Measurements from ENCODE around the gene HADHB.
"Not testable (repeated sequence)": the region's sequence is repeated elsewhere in the genome, so short reads cannot be mapped to it uniquely, and the experiment has no call there.

HADHB gene

DNA sequence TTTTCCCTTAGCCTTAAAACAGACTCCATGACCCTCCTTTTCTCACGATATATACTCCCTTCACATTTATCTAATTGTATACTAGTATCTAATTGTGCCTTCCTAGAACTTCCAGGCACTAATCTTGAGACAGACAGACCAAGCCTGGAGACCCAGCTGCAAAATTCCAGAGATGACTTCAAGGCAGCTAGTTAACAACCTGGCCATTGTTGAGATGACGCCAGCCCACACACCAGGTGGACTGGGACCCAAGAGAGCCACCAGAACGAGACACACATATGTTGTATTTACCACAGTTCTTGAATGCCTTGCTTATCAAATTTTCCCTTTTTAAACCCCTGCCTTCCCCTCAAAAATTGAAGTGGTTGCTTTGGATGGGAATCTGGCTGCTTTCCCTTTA, 52.3 kb downstream of the HADHB start:
- no peak for DNase-seq (ENCODE audit: low spot score)

DNA sequence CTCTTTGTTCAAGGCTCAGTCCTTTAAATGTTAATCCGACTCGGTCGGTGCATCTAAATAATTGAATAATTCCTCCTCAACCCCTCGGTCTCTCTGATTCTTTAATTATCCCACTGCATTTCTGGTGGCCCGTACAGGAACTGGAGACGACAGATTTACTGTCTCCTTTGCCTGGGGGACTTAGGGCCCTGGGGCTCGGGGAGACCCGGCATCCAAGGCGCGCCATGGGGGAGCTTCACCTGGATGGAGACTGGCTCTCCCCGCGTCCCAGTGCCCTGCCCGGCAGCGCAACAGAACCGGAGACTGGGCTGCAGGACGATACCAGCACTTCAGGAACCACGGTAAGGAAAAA, 53.5 kb downstream of the HADHB start:
- DNase-seq (ENCODE audit: low spot score), result no peak

DNA sequence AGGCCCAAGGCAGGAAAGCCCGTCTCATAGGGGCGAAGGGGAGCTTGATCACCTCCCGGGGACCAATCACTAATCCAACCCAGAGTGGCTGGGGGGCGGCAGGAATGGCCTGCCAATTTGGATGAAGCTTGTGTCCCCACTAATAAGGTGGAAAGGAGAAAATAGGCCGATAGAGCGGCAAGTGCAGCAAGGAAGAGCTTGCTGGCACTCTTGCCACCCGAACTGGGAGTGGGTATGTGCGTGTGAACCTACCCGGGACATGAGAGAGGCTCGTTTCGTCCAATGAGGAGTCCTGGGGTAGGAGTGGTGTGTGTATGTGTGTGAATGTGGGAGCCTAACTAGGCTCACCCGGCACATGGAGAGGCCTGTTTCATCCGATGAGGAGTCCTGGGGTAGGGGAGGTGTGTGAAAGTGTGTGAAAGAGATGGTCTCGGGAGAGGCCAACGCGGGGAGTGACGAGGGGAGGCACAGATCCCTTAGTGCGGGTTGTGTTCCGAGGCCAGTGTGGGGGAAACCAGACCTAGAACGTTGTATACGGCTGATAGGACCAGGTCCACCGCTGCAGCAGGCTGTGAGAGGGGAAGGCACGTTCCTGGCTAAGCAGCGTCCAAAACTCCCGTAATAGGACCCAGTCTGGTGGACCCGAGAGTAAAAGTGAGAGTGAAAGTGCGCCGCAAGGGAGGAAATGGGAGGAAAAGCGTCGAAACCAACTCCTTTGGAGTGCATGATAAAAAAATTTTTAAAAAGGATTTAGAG, 54.1 kb downstream of the HADHB start:
- peak; percentile 41 for DNase-seq (ENCODE audit: low spot score)

DNA sequence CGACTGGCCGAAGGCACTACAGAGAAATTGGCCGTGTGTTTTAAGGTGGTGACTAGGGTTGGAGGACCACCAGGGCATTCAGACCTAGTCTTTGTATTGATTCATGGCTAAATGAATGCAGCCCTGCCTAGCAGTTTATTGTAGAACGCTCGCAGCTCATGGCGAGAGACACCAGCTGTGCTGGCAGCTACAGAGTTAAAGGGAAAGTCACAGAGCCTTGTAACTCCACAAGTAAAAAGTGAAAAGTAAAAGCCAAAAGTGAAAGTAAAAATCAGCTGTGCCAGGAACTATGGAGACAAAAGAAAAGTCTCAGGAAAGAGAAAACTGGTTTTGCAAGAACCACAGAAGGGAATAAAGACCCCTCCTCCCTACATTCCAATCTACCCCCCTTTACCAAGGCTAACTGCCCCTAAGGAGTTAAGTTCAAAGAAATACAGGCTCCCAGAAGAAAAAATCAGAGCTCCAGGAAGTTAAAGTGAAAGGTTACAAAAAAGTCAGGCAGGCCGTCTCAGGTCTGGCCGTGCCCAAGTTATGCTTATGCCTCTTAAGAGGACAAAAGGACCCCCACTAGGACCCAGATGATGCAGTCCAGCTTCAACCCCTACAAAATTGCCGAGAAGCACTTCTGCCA, 54.8 kb downstream of the HADHB start:
- peak; percentile 30 for DNase-seq (ENCODE audit: low spot score)

DNA sequence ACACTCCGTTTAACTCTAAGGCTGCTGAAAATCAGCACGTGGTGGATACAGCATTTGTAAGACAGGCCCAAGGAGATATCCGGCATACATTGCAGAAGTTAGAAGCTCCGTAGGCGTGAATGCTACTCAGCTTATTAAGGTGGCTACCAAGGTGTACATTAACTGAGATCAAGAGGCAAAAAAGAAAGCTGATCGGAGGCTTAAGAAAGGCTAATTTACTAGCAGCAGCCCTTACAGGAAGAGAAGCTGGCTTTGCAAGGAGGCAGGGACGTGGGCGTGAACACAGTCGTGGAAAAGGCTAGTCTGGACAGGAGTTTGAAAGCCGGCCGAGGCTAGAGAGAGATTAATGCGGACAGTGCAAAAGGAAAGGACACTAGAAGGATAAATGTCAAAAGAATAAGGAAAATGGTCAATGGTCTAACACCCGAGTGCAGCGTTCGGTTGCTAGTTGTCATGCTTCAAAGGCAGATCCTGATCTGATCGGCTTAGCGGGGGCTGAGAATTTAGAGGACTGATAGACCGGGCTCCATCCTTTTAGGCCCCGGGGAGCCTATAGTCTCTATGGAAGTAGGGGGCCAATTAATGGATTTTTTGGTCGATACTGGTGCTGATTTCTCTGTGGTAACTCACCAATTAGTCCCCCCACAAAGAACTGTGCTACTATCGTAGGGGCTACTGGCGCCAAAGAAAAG, 55.6 kb downstream of the HADHB start:
- DNase-seq (ENCODE audit: low spot score), result no peak

DNA sequence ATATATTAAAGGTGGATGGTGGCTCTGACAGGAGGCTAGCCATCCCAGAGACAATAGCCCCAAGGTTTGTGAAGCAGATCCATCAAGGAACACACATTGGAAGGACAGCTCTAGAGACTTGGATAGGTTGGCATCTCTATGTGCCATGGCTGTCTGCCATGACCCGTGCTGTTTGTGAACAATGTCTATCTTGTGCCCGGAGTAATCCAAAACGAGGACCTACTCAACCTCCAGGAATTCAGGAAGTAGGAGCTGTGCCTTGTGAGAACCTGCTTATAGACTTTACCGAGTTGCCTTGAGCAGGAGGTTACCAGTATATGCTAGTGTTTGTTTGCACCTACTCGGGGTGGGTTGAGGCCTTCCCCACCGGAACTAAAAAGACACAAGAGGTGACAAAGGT, 58.1 kb downstream of the HADHB start:
- no peak for DNase-seq (ENCODE audit: low spot score)

DNA sequence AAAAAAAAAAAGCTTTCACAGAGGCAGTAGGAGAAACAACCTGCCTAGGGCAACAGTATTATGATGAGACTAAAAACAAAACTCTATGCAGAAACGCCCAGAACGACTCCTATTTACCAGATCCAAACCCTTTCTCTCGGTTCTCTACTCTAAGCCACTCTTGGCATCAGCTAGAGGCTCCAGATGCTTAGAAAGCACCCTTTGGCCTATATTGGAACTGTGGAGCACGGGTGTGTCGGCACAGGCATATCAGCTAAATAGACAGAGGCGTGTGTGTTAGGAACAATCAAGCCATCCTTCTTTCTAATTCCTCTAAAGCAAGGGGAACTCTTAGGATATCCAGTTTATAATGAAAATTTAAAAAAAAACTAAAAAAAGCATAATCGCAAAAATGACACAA, 60.4 kb downstream of the HADHB start:
- DNase-seq (ENCODE audit: low spot score), result not testable (repeated sequence)

DNA sequence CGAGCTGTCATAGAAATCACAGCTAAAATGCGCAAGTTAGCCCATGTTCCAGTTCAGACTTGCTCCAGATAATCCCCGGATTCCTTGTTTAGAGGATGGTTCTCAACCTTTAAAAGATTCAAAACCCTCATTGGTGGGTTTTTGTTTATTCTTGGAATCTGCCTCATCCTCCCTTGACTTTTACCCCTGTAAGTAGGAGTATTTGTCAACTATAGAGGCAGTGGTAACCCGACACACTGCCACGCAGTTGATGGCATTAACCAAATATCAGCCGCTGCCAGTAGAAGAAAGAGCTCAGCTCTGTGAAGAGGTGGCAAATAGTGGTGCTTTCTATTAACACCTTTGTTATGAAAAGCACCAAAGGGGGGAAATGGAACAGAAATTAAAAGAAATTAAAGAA, 60.8 kb downstream of the HADHB start:
- DNase-seq (ENCODE audit: low spot score), result no peak

DNA sequence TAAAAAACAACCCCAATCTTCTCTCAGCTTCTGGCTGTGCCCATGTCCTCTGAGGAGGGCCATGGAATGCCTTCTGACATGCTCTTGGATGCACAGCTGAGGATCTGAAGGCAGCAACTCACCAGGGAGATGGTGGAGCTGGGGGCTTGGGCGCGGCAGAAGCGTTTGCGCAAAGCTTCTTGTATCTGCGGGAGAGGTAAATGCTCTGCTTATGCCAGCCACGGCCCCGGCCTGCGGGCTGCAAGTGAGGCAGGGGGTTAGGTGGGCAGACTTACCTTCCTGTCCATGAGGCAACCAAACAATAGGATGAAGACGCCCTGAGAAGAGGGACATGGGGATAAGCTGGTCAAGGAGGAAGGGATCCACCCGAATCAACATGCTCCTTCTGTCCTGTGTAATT, 65.2 kb downstream of the HADHB start:
- no peak for DNase-seq (ENCODE audit: low spot score)

DNA sequence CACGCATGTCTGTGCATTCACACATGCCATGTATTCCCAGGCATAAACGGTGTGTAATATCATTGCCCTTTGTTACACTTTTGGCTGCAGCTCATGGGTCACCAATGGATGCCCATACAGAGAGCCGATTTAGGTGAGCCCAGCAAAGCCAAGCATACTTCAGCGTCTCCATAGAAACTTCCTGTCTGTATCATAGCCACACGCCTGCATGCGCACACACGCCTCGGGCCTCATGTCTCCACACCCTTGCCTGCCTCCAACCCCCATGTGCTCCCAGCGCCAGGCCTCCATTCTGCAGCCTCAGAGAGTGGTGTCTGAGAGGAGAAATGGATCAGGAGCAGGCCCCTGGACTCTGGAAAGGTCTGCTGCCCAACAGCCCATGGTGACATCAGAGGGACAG, 67.7 kb downstream of the HADHB start:
- no peak for DNase-seq (ENCODE audit: low spot score)

DNA sequence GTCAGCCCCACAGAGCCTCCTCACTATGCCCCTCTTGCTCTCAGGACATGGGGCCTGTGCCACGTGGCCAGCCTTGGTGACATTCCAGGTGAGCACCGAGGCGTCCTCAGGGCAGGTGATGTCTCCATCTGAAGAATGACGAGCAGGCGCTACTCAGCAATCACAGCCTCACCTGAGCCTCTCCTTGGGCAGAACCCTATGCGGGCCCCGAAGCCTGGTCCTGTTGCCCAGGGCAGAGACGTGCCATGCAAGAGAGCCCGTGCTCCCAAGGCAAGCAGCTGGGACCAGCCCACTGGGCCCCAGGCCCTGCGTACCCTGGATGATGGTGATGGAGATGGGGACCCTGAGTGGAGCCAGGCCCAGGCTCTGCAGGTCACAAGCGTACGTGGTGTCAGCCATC, 68.7 kb downstream of the HADHB start:
- no peak for DNase-seq (ENCODE audit: low spot score)

DNA sequence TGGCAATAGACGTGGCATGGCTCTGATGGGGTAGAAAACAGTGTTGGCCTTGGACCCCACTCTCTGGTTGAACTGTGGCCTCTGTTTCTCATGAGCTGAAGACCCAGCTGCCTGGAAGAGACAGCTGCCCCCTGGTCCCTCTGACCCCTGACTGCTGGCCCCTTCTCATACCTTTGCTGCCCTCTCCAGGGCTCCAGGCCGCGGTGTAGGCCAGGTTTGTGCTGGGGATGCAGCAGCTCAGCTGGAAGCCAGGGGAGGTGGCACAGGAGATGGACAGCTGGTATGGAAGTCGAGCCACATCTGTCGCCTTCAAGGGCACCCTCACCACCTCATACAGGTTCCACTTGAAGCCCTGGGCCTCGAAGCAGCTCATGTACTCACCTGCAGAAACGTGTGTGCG, 69.5 kb downstream of the HADHB start:
- no peak for DNase-seq (ENCODE audit: low spot score)

DNA sequence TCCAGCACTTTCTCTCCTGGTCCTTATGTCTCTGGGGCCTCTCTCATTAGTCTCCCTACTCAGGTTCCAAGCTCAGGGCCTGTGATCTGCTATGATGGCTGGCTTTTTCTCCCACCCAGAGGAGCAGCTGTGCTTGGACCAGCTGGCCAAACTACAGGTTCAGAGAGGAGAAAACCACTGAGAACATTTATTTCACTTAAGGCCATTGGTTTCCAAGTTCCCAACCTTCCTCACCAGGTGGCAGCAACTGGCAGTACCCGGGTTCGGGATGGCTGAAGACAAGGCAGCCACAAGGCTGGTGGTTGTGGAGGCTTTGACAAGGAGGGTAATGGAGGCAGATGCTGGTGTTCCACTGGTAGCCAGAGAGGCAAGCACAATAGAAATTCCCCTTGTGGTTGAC, 71.3 kb downstream of the HADHB start:
- DNase-seq (ENCODE audit: low spot score), result peak; percentile 31

DNA sequence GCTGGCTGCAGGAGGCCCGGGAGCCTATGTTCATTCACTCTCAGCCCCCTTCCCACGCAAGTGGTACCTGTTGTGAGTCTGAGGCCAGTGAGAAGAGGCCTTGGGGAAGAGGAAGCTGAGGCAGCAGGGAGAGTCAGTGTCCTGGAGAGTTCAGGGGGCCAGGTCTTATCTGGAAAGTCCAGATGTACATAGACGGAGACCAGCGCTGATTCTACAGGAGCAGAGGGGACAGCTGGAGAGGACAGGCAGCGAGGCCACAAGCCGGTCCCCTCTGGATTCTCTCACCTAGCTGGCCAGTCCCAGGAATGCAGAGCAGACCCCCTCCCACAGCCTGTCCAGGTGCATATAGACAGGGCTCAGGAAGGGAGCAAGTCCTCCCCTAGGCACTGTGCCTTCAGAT, 72.1 kb downstream of the HADHB start:
- DNase-seq (ENCODE audit: low spot score), result no peak

DNA sequence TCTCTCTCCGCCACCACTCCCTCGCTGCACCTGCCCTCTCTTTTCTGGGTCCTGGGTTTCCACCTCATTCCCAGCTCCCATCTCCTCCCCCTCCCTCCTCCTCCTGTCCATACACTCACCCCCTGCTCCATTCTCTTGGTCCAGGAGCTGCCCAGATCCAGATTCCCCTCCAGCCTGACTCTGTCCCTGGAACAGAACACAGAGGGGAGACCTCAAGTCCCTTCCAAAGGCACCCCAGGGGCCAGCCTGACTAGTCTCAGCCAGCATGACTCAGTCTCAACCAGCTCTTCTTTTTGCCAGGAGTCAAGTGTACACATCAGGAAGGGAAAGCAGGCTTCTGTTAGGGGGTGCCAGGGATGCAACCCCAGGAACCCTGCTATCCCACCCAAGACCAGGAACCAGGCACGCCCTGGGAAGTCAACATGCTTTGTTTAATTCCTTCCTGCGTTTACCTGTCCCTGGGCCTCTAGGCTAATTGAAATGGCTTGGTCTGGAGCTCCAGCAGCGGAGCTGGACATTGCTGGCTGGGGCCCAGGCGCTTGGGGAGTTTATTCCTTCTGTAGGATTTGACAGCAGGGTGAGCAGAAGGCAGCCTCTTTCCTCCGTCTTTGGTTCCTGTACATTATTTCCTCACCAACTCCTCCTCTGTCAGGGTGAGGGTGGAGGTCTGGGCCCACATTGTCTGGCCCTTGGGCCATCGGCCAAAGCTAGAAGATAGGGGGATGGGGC, 72.8 kb downstream of the HADHB start:
- DNase-seq (ENCODE audit: low spot score), result no peak

DNA sequence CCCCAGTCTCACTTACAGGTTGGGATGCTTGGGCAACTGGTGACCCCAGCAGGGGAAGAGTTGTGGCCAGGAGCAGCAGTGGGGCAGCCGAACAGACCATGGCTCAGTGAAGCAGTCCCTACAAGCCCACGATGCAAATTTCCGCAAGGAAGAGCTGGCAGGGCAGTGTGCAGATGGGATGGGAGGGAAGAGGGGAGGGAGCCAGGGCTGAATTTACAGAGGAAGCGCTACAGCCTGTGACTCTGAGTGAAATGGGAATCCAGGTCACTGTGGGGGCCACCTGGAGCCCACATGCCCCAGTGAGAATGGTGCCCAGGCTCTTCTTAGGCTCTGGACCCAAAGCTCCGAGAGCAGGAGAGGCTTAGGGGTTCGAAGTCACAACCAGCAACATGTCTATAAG, 74.2 kb downstream of the HADHB start:
- DNase-seq (ENCODE audit: low spot score), result no peak

DNA sequence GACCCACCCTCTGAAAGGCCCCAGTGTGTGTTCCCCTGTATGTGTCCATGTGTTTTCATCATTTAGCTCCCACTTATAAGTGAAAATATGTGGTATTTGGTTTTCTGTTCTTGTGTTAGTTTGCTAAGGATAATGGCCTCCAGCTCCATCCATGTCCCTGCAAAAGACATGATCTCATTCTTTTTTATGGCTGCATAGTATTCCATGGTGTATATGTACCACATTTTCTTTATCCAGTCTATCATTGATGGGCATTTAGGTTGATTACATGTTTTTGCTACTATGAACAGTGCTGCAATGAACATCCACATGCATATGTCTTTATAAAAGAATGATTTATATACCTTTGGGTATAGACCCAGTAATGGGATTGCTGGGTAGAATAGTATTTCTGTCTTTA, 79.7 kb downstream of the HADHB start:
- not testable (repeated sequence) for DNase-seq (ENCODE audit: low spot score)

DNA sequence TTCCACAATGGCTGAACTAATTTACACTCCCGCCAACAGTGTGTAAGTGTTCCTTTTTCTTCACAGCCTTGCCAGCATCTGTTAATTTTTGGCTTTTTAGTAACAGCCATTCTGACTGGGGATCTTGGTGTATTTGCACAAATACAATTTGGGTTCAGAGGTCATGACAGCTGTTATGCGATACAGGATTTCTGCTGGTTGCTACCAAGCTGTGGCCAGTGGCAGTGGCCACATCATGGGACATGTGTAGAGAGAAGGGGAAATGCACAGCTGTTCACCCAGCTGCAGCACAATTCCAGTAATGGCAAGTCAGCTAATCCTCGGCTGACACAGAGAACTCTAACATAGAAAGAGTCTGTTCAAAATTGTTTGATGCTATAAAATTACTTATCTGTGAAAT, 80.2 kb downstream of the HADHB start:
- no peak for DNase-seq (ENCODE audit: low spot score)

DNA sequence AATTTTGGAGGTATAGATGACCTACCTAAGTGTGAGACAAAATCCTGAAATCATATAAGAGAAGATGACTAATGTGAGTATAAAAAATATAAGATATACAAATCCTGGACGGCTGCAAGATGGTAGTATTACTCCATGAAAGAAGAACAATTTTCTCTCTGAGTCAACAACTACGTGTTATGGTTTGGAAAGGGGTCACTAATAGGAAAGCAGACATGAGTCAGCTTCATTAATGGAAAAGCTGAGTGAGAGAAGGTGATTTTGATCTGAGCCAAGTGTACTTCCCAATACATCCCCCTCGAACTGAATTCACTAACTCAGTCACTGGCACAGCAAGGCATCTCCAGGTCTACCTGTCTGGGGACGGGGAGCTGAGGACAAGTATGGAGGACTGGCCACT, 81.1 kb downstream of the HADHB start:
- no peak for DNase-seq (ENCODE audit: low spot score)

DNA sequence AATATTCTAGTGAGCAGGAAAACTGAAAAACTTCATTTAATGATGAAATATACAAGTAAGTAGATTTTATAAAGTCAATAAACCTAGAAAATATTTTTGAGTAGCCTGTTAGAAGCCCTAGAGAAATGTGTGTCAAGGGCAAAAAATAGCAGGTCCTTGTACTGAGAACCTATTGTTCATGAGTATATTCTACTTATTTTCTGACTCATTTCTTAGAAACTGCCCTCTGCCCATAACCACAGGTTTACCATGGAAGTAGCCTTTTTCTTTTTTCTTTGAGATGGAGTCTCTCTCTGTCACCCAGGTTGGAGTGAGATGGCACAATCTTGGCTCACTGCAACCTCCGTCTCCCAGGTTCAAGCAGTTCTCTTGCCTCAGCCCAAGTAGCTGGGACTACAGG, 81.8 kb downstream of the HADHB start:
- no peak for DNase-seq (ENCODE audit: low spot score)

DNA sequence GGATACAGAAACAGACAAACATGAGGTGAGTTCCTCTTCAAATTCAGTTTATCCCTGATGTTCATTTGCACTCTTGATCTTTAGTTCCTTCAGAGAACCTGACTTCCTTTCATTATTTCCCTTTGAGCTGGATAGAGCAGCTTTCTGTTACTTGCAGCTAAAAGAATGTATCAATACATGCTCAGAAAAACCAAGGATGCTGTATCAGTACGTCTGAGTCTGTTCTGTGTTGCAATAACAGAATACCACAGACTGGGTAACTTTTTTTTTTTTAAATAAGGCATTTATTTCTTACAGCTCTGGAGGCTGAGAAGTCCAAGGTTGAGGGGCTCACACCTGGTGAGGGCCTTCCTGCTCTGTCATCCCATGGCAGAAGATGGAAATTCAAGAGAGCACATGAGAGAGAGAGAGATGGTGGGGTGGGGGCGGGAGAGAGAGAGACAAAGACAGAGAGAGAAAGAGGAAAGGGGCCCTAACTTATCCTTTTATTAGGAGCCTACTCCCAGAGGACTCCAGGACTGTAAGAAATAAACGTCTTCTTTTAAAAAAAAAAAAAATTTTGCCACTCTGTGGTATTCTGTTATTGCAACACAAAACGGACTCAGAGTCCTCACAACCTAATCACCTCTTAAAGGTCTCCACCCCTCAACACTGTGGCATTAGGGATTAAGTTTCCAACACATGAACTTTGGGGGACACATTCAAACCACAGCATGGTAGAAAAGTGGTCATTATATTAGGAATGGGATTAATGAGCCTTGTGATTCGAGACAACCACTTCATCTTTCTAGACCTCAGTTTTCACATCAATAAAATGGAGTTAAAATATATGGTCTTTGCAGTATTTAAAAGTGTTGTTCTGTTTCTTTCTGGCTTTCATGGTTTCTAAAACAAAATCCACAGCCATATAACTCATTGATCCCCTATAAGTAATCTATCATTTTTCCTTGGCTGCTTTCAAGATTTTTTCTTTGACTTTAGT, 82.8 kb downstream of the HADHB start:
- no peak for DNase-seq (ENCODE audit: low spot score)

DNA sequence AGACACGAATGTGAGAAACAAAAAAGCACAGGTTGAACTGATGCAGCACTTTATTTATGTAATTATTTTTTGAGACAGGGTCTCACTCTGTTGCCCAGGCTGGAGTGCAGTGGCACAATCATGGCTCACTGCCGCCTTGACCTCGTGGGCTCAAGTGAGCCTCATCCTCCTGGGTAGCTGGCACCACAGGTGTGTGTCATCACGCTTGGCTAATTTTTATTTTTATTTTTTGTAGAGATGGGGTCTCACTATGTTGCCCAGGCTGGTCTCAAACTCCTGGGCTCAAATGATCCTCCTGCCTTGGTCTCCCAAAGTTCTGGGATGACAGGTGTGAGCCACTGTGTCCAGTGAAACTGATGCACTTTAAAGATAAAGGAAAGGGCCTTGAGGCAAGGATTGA, 84.3 kb downstream of the HADHB start:
- DNase-seq (ENCODE audit: low spot score), result not testable (repeated sequence)
